ENCODE results near the gene TRPC4AP. TPM values are rescaled to one million over a fixed set of nuclear protein-coding genes. Genes with fewer than 3 reads are reported as not detected.

The TRPC4AP gene, protein sequence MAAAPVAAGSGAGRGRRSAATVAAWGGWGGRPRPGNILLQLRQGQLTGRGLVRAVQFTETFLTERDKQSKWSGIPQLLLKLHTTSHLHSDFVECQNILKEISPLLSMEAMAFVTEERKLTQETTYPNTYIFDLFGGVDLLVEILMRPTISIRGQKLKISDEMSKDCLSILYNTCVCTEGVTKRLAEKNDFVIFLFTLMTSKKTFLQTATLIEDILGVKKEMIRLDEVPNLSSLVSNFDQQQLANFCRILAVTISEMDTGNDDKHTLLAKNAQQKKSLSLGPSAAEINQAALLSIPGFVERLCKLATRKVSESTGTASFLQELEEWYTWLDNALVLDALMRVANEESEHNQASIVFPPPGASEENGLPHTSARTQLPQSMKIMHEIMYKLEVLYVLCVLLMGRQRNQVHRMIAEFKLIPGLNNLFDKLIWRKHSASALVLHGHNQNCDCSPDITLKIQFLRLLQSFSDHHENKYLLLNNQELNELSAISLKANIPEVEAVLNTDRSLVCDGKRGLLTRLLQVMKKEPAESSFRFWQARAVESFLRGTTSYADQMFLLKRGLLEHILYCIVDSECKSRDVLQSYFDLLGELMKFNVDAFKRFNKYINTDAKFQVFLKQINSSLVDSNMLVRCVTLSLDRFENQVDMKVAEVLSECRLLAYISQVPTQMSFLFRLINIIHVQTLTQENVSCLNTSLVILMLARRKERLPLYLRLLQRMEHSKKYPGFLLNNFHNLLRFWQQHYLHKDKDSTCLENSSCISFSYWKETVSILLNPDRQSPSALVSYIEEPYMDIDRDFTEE
- 10 to 100 TPM; 57.3 to 85.3 (median 70.1) TPM for total RNA-seq

DNA sequence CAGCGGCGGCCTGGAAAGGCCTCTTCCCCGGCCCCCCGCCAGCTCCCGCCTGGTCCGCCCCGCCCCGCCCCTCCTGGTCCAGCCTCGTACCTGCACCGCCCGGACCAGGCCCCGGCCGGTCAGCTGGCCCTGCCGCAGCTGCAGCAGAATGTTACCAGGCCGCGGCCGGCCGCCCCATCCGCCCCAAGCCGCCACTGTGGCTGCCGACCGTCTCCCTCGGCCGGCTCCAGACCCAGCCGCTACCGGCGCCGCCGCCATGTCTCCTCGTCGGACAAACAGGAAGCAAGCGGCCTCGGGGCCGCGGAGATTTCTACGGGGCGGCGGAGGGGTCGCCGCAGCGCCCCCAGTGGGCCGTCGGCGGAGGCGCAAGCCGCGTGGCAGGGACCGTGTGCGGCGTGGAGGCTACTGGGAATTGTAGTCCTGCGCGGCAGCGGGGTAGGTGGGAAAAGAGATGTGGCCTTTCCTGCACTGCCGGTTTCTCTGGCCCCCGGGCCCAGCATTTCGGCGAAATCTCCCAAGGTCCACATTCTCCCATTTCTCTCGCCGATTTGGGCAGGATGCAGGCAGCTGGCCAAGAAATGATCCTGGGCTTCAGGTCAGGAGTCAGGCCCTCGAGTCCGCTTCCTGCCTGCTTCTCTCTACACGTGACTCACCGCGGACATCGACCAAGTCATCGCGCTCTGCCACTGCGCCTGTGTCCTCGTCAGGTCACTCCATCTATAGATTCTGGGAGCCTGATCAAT lies at the start of gene TRPC4AP:
Gene TRPC4AP (minus strand): TSS at position 284 of the 743 bp plus-strand sequence. CDS start 26 bp downstream, at position 258.
- WGBS, 2 donors (ENCODE audit: low coverage in 1 of 2): 2% methylated on average over 40 of the region's 69 CpGs; no CpG with 5 or more reads in 1 of the 2 donors
- TF ChIP-seq EP300 (IDR thresholded peaks at IDR 0.05; ENCODE audit: low read depth): no peak
- TF ChIP-seq, protein P1, sequence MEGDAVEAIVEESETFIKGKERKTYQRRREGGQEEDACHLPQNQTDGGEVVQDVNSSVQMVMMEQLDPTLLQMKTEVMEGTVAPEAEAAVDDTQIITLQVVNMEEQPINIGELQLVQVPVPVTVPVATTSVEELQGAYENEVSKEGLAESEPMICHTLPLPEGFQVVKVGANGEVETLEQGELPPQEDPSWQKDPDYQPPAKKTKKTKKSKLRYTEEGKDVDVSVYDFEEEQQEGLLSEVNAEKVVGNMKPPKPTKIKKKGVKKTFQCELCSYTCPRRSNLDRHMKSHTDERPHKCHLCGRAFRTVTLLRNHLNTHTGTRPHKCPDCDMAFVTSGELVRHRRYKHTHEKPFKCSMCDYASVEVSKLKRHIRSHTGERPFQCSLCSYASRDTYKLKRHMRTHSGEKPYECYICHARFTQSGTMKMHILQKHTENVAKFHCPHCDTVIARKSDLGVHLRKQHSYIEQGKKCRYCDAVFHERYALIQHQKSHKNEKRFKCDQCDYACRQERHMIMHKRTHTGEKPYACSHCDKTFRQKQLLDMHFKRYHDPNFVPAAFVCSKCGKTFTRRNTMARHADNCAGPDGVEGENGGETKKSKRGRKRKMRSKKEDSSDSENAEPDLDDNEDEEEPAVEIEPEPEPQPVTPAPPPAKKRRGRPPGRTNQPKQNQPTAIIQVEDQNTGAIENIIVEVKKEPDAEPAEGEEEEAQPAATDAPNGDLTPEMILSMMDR (IDR thresholded peaks at IDR 0.05): peak; percentile 96 to 99 (median 98)
- TF ChIP-seq POLR2A (IDR thresholded peaks at IDR 0.05): peak; percentile 77
- peak; percentile 89 to 94 (median 91) for TF ChIP-seq POLR2AphosphoS5 (IDR thresholded peaks at IDR 0.05)
- H3K9me3 ChIP-seq: no peaks in the 10 kb centered on the region
- in situ Hi-C loops (cut with MboI; ENCODE audit: low pct_ligation_motif_present in 1 of 4, low pct_unique_long_range_greater_than_20kb in 1 of 4, low sequenced_read_pairs in 3 of 4): loop anchor here in 3 of 4 donors (10.0 to 25.0 kb wide), 3 partner anchors 122 to 255 kb away; partner anchors contain the start of genes GGT7 (in 2 of the 3) and NCOA6 (in 1 of the 3)
- intact Hi-C loops (cut with DNase I; ENCODE audit: low total_unique reads): no loop called here
- no peaks in the 10 kb centered on the region for H3K27me3 ChIP-seq
- no peaks in the 10 kb centered on the region for H3K36me3 ChIP-seq
- peak; percentile 91 for DNase-seq
- peak within 1 kb of the TSS; percentile 93 to 95 (median 93) for H3K27ac ChIP-seq
- peak within 1 kb of the TSS; percentile 80 to 89 (median 81) for H3K4me3 ChIP-seq
- H3K4me1 ChIP-seq: peaks cover 17 to 45% (median 28%) of the 10 kb centered on the region in 4 donors

DNA sequence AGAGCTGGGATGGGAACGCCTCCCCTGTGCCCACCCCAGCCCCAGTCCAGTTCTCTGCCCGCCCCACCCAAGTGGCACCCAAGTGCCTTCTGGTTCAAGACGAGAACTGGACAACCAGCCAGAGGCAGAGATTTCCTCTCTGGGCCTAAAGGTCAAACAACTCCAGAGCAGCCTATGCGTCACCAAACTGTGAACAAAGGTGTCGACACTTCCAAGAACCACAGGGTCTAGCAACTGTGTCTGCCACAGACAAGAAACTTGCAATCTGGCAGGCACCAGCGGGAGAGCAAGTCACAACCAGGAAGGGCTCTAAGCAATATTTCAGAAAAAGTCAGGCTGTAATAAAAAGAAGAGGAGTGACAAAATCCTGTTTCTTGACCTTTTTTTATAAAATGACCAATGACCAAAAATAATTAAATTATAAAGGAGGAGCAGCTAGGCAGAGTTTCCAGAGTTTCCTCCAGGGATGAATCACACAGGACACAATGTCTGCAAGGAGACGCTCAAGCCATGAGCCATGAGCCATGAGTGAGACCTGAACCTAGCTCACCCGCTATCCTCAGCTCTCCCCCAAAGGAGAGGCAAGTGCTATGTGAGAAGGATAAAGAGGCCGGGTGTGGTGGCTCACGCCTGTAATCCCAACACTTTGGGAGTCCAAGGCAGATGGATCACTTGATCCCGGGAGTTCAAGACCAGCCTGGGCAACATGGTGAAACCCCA lies 43.4 kb upstream of the TRPC4AP start:
- H3K9me3 ChIP-seq: no peaks in the 10 kb centered on the region
- no peaks in the 10 kb centered on the region for H3K27me3 ChIP-seq
- no peak for TF ChIP-seq EP300 (IDR thresholded peaks at IDR 0.05; ENCODE audit: low read depth)
- TF ChIP-seq POLR2AphosphoS5 (IDR thresholded peaks at IDR 0.05): no peak
- TF ChIP-seq POLR2A (IDR thresholded peaks at IDR 0.05): no peak
- TF ChIP-seq, protein P1 (IDR thresholded peaks at IDR 0.05): no peak
- no peak overlapping the region for H3K27ac ChIP-seq
- no peak for DNase-seq
- peaks cover 0 to 50% (median 8%) of the 10 kb centered on the region in 4 donors for H3K36me3 ChIP-seq
- in situ Hi-C loops (cut with MboI; ENCODE audit: low pct_ligation_motif_present in 1 of 4, low pct_unique_long_range_greater_than_20kb in 1 of 4, low sequenced_read_pairs in 3 of 4) (loop anchor here in 2 of 4 donors (25.0 kb wide), 1 partner anchor 301 kb away; the partner anchor contains the start of gene GDF5 (in 2 of the 2)), intact Hi-C loops (cut with DNase I; ENCODE audit: low total_unique reads) (no loop called here)
- H3K4me3 ChIP-seq: no peak overlapping the region
- WGBS, 2 donors (ENCODE audit: low coverage in 1 of 2): 85 to 93% methylated on average over 5 to 11 of the region's 11 CpGs
- H3K4me1 ChIP-seq: no peaks in the 10 kb centered on the region

DNA sequence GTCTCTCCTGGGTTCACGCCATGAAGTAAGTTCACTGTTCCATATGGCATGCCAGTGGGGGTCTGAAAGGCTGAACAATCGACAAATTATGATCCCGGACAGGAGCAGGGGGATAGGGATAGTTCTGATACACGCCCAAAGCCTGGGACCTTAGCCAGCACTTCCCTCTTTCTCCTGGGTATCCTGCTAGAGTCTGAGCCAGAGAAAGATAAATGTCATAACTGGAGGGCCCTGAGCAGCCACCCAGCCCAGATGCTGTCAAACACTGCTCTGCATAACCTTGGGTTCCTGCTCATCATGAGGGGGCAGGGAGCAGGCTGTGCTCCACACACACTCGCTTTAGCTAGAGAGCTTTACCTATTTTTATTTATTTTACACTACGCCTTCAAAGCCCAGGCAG lies 42.3 kb upstream of the TRPC4AP start:
- no peaks in the 10 kb centered on the region for H3K9me3 ChIP-seq
- no peak overlapping the region for H3K27ac ChIP-seq
- H3K27me3 ChIP-seq: no peaks in the 10 kb centered on the region
- H3K4me3 ChIP-seq: no peak overlapping the region
- H3K4me1 ChIP-seq: peaks cover 0 to 2% (median 0%) of the 10 kb centered on the region in 4 donors
- TF ChIP-seq EP300 (IDR thresholded peaks at IDR 0.05; ENCODE audit: low read depth) (no peak), POLR2A (IDR thresholded peaks at IDR 0.05) (no peak), POLR2AphosphoS5 (IDR thresholded peaks at IDR 0.05) (no peak)
- TF ChIP-seq, protein P1 (IDR thresholded peaks at IDR 0.05): no peak
- 86% methylated on average over 6 of the region's 6 CpGs; no CpG with 5 or more reads in 1 of the 2 donors for WGBS, 2 donors (ENCODE audit: low coverage in 1 of 2)
- in situ Hi-C loops (cut with MboI; ENCODE audit: low pct_ligation_motif_present in 1 of 4, low pct_unique_long_range_greater_than_20kb in 1 of 4, low sequenced_read_pairs in 3 of 4): loop anchor here in 2 of 4 donors (25.0 kb wide), 1 partner anchor 302 kb away; the partner anchor contains the start of gene GDF5 (in 2 of the 2)
- intact Hi-C loops (cut with DNase I; ENCODE audit: low total_unique reads): no loop called here
- peaks cover 0 to 45% (median 5%) of the 10 kb centered on the region in 4 donors for H3K36me3 ChIP-seq
- no peak for DNase-seq

Data from transverse colon (tissue), 4 donors.